HepG2 (cell line): ENCODE measurements around the gene ZBTB21. TPM values are rescaled to one million over a fixed set of nuclear protein-coding genes. Genes with fewer than 3 reads are reported as not detected.

Experiments used
- CREM ChIP-seq, 2 experiments: sonication (generic) in 1 of 2; formaldehyde crosslinking in 1 of 2; IDR thresholded peaks; 2 replicates each; pipeline versions ENCODE4 v1.4.0 to v1.6.1; 2016 to 2020; ENCODE audit warnings: antibody characterized with exemption in 1 of 2, mild to moderate bottlenecking in 1 of 2, missing genetic modification reagents in 1 of 2
- FOXA1 ChIP-seq, 2 experiments: fragments of 450-650 bp in 1 of 2; sonication (generic) in 1 of 2; formaldehyde crosslinking in 1 of 2; IDR thresholded peaks; 2 replicates each; pipeline versions ENCODE4 v1.4.0 to v1.6.1; 2016 to 2020; ENCODE audit warnings: missing genetic modification reagents in 1 of 2
- HNF4A ChIP-seq: sonication (generic); formaldehyde crosslinking; IDR thresholded peaks from 2 replicates; pipeline ENCODE4 v1.4.0; 2020; ENCODE audit warnings: missing genetic modification reagents
- HNF4G ChIP-seq, 2 experiments: sonication (generic) in 1 of 2; formaldehyde crosslinking in 1 of 2; IDR thresholded peaks; 2 replicates each; pipeline versions ENCODE4 v1.4.0 to v1.6.1; 2011 to 2020; ENCODE audit warnings: borderline replicate concordance in 2 of 2, low read depth in 2 of 2, mild to moderate bottlenecking in 2 of 2, low read length in 1 of 2, missing genetic modification reagents in 1 of 2, moderate library complexity in 1 of 2
- HOXA3 ChIP-seq: sonication (generic); formaldehyde crosslinking; IDR thresholded peaks from 2 replicates; pipeline ENCODE4 v1.5.0; 2020; ENCODE audit warnings: missing genetic modification reagents
- KDM3A ChIP-seq: IDR thresholded peaks from 2 replicates; pipeline ENCODE4 v1.6.1; 2018; ENCODE audit warnings: low read depth, missing compliant biosample characterization
- LCORL ChIP-seq, 2 experiments: fragments of 450-650 bp in 1 of 2; sonication (generic) in 1 of 2; formaldehyde crosslinking in 1 of 2; IDR thresholded peaks; 2 replicates each; pipeline versions ENCODE4 v1.5.0 to v1.6.1; 2017 to 2020; ENCODE audit warnings: antibody characterized with exemption in 1 of 2, missing genetic modification reagents in 1 of 2
- MAX ChIP-seq: IDR thresholded peaks from 2 replicates; pipeline ENCODE4 v1.6.1; 2012; ENCODE audit warnings: inconsistent platforms
- MBD4 ChIP-seq: IDR thresholded peaks from 2 replicates; pipeline ENCODE4 v1.6.1; 2012; ENCODE audit warnings: low read length, inconsistent platforms, borderline replicate concordance
- MEIS1 ChIP-seq: sonication (generic); formaldehyde crosslinking; IDR thresholded peaks from 2 replicates; pipeline ENCODE4 v1.9.0; 2021; ENCODE audit warnings: mild to moderate bottlenecking, missing genetic modification reagents, moderate library complexity, borderline replicate concordance
- NFAT5 ChIP-seq: sonication (generic); formaldehyde crosslinking; IDR thresholded peaks from 2 replicates; pipeline ENCODE4 v1.4.0; 2020; ENCODE audit warnings: missing genetic modification reagents
- NFKBIZ ChIP-seq: IDR thresholded peaks from 2 replicates; pipeline ENCODE4 v1.6.1; 2018; ENCODE audit warnings: missing genetic modification reagents, missing compliant biosample characterization
- NONO ChIP-seq, 2 experiments: fragments of 450-650 bp in 1 of 2; sonication (generic) in 1 of 2; formaldehyde crosslinking in 1 of 2; IDR thresholded peaks in 1 of 2; conservative IDR thresholded peaks in 1 of 2; 2 replicates each; pipeline versions ENCODE4 v1.6.1 to v1.8.0; 2017 to 2022; ENCODE audit warnings: mild to moderate bottlenecking in 1 of 2, missing genetic modification reagents in 1 of 2, moderate library complexity in 1 of 2
- NPAS2 ChIP-seq: sonication (generic); formaldehyde crosslinking; IDR thresholded peaks from 2 replicates; pipeline ENCODE4 v1.8.0; 2022; ENCODE audit warnings: mild to moderate bottlenecking, missing genetic modification reagents, borderline replicate concordance
- NR2C2 ChIP-seq: sonication (generic); formaldehyde crosslinking; IDR thresholded peaks from 2 replicates; pipeline ENCODE4 v1.4.0; 2020; ENCODE audit warnings: missing genetic modification reagents, mild to moderate bottlenecking, moderate library complexity, borderline replicate concordance
- NR2F6 ChIP-seq, 2 experiments: IDR thresholded peaks; 2 replicates each; pipeline ENCODE4 v1.6.1; 2016; ENCODE audit warnings: antibody characterized with exemption in 1 of 2, mild to moderate bottlenecking in 1 of 2
- RCOR2 ChIP-seq: IDR thresholded peaks from 2 replicates; pipeline ENCODE4 v1.6.1; 2016; ENCODE audit warnings: missing biosample characterization, missing genetic modification reagents
- SMARCE1 ChIP-seq: fragments of 450-650 bp; IDR thresholded peaks from 2 replicates; pipeline ENCODE4 v1.6.1; 2017; ENCODE audit warnings: borderline replicate concordance
- TEAD3 ChIP-seq: optimal IDR thresholded peaks from 2 replicates; pipeline ENCODE3; 2016; ENCODE audit warnings: borderline replicate concordance
- ZMYM4 ChIP-seq: sonication (generic); formaldehyde crosslinking; IDR thresholded peaks from 2 replicates; pipeline ENCODE4 v1.8.1; 2023; ENCODE audit warnings: mild to moderate bottlenecking, missing genetic modification reagents
- ZUFSP ChIP-seq: sonication (generic); formaldehyde crosslinking; IDR thresholded peaks from 2 replicates; pipeline ENCODE4 v1.9.0; 2021; ENCODE audit warnings: missing genetic modification reagents, mild to moderate bottlenecking, borderline replicate concordance
- polyA plus RNA-seq, 8 experiments: library from polyadenylated mRNA; depleted of rRNA in 3 of 8; stranded (reverse) in 7 of 8; unstranded in 1 of 8; fragments of >200 nt; fragmentation: Illumina TruSeq in 4 of 8; extraction: Trizol in 4 of 8; gene quantifications; 2 replicates each; pipeline versions ENCODE4 v1.2.1 to v1.2.3, GENCODE V29; 2011 to 2016; ENCODE audit warnings: low read depth in 4 of 8, missing spikeins in 1 of 8, mixed read lengths in 1 of 8; ENCODE audit not compliant: insufficient read depth in 1 of 8
- total RNA-seq, 5 experiments: library from RNA; depleted of rRNA; stranded (reverse); fragments of >200 nt; fragmentation: Illumina TruSeq; extraction: Trizol; gene quantifications; 2 replicates each; pipeline ENCODE4 v1.2.3, GENCODE V29; 2016; ENCODE audit warnings: low read depth in 1 of 5

ZBTB21 gene
- total and polyA plus RNA-seq, 2 of the 13 experiments (the other 11 are each of a cell fraction or from before 2014, with no cell fraction given), result 4.5 to 6.1 TPM

GRCh38 chr21:41957991-41958766 lies 52.0 kb downstream of the ZBTB21 start (continued):
- TF ChIP-seq NFAT5 (CRISPR knock-in tag) (no peak), HNF4A (peak; percentile 91), HNF4G (IDR thresholded peaks at IDR 0.05; ENCODE audit: borderline replicate concordance, low read depth, low read length) (peak; percentile 91), HNF4G (CRISPR knock-in tag; IDR thresholded peaks at IDR 0.05; ENCODE audit: borderline replicate concordance, low read depth) (peak; percentile 56; the same call in 1 of the 2 replicates), MEIS1 (no peak), CREM (IDR thresholded peaks at IDR 0.05) (0 out of 2 replicates have a peak, but pooled peaks have one; percentile 19), CREM (CRISPR knock-in tag; IDR thresholded peaks at IDR 0.05) (no peak), RCOR2 (CRISPR knock-in tag) (peak; percentile 52; the same call in 1 of the 2 replicates), FOXA1 (IDR thresholded peaks at IDR 0.05) (no peak), FOXA1 (CRISPR knock-in tag; IDR thresholded peaks at IDR 0.05) (peak; percentile 67), NR2F6 (IDR thresholded peaks at IDR 0.05) (peak; percentile 81), NR2F6 (CRISPR knock-in tag; IDR thresholded peaks at IDR 0.05) (peak; percentile 87), KDM3A (peak; percentile 39; the same call in 1 of the 2 replicates), SMARCE1 (no peak), NPAS2 (CRISPR knock-in tag) (no peak), MAX (peak; percentile 39), NFKBIZ (CRISPR knock-in tag) (0 out of 2 replicates have a peak, but pooled peaks have one; percentile 21), MBD4 (no peak), NONO (IDR thresholded peaks at IDR 0.05) (no peak), NONO (CRISPR knock-in tag; conservative IDR thresholded peaks at IDR 0.05) (peak; percentile 42; the same call in 1 of the 2 replicates), LCORL (IDR thresholded peaks at IDR 0.05) (no peak), LCORL (CRISPR knock-in tag; IDR thresholded peaks at IDR 0.05) (peak; percentile 87), ZUFSP (CRISPR knock-in tag) (no peak), HOXA3 (peak; percentile 71), ZMYM4 (CRISPR knock-in tag) (peak; percentile 62), NR2C2 (peak; percentile 70), TEAD3 (CRISPR knock-in tag) (peak; percentile 100)
